Left lung (tissue), 10 donors: Measurements from ENCODE around the gene CRYGC. TPM values are rescaled to one million over a fixed set of nuclear protein-coding genes. Genes with fewer than 3 reads are reported as not detected.
"Not testable (repeated sequence)": the region's sequence is repeated elsewhere in the genome, so short reads cannot be mapped to it uniquely, and the experiment has no call there.

Source experiments
- ATAC-seq: fragments of 200-7000 bp; cut with Tn5 transposase; one replicate; pipeline ENCODE4 v1.9.1; 2020; ENCODE audit warnings: moderate library complexity
- DNase-seq, 4 donors: peaks; one replicate each; pipeline ENCODE4 v3.0.0-alpha.2; 2013 to 2020
- H3K27ac ChIP-seq, 2 donors: fragments of 200-600 bp; sonication (generic) in 1 of 2; one replicate each; pipeline versions ENCODE4 v1.5.0 to v1.8.0; 2020 to 2021
- H3K27me3 ChIP-seq, 2 donors: fragments of 200-600 bp; sonication (generic) in 1 of 2; one replicate each; pipeline versions ENCODE4 v1.5.0 to v1.8.0; 2020 to 2021
- H3K36me3 ChIP-seq, 2 donors: fragments of 200-600 bp; sonication (generic) in 1 of 2; one replicate each; pipeline versions ENCODE4 v1.5.0 to v1.8.0; 2020 to 2021
- H3K4me1 ChIP-seq, 2 donors: fragments of 200-600 bp; one replicate each; pipeline ENCODE4 v1.8.0; 2021
- H3K4me3 ChIP-seq, 2 donors: fragments of 200-600 bp; sonication (generic) in 1 of 2; one replicate each; pipeline versions ENCODE4 v1.5.0 to v1.8.0; 2020 to 2021; ENCODE audit warnings: mild to moderate bottlenecking in 1 of 2
- H3K9me3 ChIP-seq, 2 donors: fragments of 200-600 bp; sonication (generic) in 1 of 2; one replicate each; pipeline versions ENCODE4 v1.5.0 to v1.8.0; 2020 to 2021
- intact Hi-C, 2 donors: fragments of 100-400 bp; cut with DNase I; formaldehyde crosslinking; loops; one replicate each; pipeline versions ENCODE4 v1.11.2 to v1.14.2; 2022
- polyA plus RNA-seq, 6 donors: library from polyadenylated mRNA; unstranded; fragments of 120-200 nt; gene quantifications; one replicate each; pipeline ENCODE4 v1.2.1, GENCODE V29; 2013; ENCODE audit not compliant: insufficient read length in 6 of 6
- total RNA-seq, 2 donors: library from RNA; stranded (reverse); fragmentation: NEBNext Ultra II Directional; extraction: Animal tissue kit (Norgen Biotek cat#: 25700); gene quantifications; one replicate each; pipeline ENCODE4 v1.2.1, GENCODE V29; 2021
- TF ChIP-seq, protein P1 (sequence below), 2 donors: fragments of 200-600 bp; sonication (generic) in 1 of 2; IDR thresholded peaks; one replicate each; pipeline versions ENCODE4 v1.5.0 to v1.8.0; 2021; ENCODE audit warnings: antibody characterized with exemption in 2 of 2
- donor health status: DM: no; HTN: yes; CAD: no.
- donor health status: DM: no; HTN: no; CAD: no.

Gene CRYGC
- total and polyA plus RNA-seq, 8 donors, result not detected

DNA sequence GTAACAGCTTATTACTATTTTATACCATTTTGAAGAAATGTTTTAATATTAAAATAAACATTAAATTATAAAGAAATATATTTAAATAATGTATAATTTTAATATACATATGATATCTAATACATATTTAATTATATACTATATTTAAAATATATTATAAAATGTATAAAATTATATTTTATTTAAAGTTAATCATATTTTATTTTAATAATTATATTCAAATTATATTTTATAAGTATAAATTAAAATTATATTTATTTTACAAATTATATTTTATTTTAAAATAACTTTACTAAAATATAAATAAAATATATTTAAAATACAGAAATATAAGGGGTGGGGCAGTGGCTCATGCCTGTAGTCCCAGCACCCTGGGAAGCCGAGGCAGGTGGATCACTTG, 7.4 kb downstream of the CRYGC start:
- Histone ChIP-seq H3K36me3 (no peaks in the 10 kb centered on the region), H3K4me1 (peaks cover 0 to 11% of the 10 kb centered on the region in 2 donors), H3K27me3 (peaks cover 16 to 32% of the 10 kb centered on the region in 2 donors), H3K4me3 (no peak overlapping the region), H3K9me3 (no peaks in the 10 kb centered on the region), H3K27ac (no peak overlapping the region)
- DNase-seq (no peak), ATAC-seq (no peak)
- intact Hi-C loops, result no loop called here
- TF ChIP-seq, protein P1, sequence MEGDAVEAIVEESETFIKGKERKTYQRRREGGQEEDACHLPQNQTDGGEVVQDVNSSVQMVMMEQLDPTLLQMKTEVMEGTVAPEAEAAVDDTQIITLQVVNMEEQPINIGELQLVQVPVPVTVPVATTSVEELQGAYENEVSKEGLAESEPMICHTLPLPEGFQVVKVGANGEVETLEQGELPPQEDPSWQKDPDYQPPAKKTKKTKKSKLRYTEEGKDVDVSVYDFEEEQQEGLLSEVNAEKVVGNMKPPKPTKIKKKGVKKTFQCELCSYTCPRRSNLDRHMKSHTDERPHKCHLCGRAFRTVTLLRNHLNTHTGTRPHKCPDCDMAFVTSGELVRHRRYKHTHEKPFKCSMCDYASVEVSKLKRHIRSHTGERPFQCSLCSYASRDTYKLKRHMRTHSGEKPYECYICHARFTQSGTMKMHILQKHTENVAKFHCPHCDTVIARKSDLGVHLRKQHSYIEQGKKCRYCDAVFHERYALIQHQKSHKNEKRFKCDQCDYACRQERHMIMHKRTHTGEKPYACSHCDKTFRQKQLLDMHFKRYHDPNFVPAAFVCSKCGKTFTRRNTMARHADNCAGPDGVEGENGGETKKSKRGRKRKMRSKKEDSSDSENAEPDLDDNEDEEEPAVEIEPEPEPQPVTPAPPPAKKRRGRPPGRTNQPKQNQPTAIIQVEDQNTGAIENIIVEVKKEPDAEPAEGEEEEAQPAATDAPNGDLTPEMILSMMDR (IDR thresholded peaks at IDR 0.05), result no peak

DNA sequence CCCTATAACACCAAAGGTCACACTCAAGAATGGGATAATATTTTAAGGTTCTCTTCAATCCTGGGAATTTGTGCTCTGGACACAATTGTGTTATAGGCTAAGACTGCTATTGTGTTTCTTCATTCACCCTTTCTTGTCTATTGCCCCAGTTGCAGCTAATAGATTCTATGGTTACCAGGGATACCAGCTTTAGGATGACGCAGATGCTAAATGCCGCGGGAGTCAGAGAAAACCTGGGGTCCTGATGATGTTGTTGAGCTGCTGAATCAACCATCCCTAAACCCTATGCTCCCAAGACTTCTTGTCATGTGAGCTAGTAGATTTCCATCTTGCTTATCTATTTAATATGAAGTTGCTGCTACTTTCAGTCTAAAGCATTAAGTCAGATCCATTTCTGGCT, 10.7 kb downstream of the CRYGC start:
- intact Hi-C loops, result no loop called here
- DNase-seq (no peak), ATAC-seq (no peak)
- H3K27ac ChIP-seq, result no peak overlapping the region
- peaks cover 8 to 12% of the 10 kb centered on the region in 2 donors for H3K27me3 ChIP-seq
- H3K4me3 ChIP-seq, result no peak overlapping the region
- H3K9me3 ChIP-seq, result no peaks in the 10 kb centered on the region
- TF ChIP-seq, protein P1 (IDR thresholded peaks at IDR 0.05), result no peak
- peaks cover 0 to 2% of the 10 kb centered on the region in 2 donors for H3K4me1 ChIP-seq
- no peaks in the 10 kb centered on the region for H3K36me3 ChIP-seq

DNA sequence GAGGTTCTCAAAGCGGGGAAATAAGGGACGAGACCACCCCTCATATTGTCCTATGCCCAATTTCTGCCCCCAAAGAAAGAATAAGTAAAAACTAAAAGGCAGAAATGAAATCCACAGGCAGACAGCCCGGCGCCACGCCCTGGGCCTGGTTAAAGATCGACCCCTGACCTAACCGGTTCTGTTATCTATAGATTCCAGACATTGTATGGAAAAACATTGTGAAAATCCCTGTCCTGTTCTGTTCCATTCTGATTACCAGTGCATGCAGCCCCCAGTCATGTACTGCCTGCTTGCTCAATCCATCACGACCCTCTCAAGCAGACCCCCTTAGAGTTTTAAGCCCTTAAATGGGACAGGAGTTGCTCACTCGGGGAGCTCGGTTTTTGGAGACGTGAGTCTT, 12.2 kb downstream of the CRYGC start:
- H3K36me3 ChIP-seq, DNase-seq, H3K27ac ChIP-seq, intact Hi-C loops, H3K9me3 ChIP-seq, H3K4me1 ChIP-seq, ATAC-seq, H3K4me3 ChIP-seq: not testable (repeated sequence)
- H3K27me3 ChIP-seq, result peaks cover 8 to 10% of the 10 kb centered on the region in 2 donors

DNA sequence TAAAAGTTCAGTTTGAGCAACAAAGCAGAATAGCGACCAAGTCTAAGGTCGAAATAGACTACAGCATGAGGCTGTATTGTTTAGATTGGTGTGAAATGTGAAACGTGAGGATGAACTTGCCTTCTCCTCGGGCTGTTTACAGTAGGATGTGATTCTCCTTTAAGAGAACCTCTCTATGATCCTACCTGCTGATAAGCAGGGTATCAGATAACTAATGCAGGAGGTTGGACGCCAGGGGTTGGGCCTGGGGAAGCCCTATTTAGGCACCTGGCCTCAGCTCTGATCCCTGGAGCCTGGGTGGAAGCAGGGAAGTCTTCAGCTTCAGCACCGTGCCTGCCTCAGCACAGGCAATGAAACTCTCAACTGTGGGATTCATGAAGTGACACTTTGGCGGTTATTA, 16.7 kb downstream of the CRYGC start:
- Histone ChIP-seq H3K4me3 (no peak overlapping the region), H3K27me3 (peaks cover 13 to 15% of the 10 kb centered on the region in 2 donors), H3K9me3 (no peaks in the 10 kb centered on the region), H3K36me3 (no peaks in the 10 kb centered on the region), H3K4me1 (no peaks in the 10 kb centered on the region), H3K27ac (no peak overlapping the region)
- no peak for DNase-seq
- TF ChIP-seq, protein P1 (IDR thresholded peaks at IDR 0.05), result no peak
- ATAC-seq, result no peak
- intact Hi-C loops, result no loop called here

DNA sequence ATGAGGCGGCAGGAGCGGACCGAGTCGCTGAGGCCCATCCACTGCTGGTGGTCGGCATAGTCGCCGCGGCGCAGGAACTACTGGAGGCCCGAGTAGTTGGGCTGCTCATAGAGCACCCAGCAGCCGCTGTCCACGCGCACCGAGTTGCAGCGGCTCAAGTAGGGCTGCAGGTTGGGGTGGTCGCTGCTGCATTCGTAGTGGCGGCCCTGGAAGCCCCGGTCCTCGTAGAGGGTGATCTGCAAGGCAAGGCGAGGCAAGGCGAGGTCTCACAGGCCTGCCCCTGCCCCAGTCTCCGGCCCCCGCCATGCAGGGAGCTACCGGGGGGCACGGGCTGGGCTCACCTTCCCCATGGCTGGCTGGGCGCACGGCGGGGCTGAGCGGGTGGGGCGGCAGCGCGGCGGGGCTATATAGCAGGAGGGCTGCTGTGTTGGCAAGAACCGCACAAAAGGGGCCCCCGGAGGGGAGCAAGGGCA, 17.3 kb downstream of the CRYGC start:
- H3K36me3 ChIP-seq, intact Hi-C loops, H3K27ac ChIP-seq, H3K9me3 ChIP-seq, DNase-seq, H3K4me3 ChIP-seq, H3K4me1 ChIP-seq, ATAC-seq: not testable (repeated sequence)
- H3K27me3 ChIP-seq, result peaks cover 13 to 15% of the 10 kb centered on the region in 2 donors

DNA sequence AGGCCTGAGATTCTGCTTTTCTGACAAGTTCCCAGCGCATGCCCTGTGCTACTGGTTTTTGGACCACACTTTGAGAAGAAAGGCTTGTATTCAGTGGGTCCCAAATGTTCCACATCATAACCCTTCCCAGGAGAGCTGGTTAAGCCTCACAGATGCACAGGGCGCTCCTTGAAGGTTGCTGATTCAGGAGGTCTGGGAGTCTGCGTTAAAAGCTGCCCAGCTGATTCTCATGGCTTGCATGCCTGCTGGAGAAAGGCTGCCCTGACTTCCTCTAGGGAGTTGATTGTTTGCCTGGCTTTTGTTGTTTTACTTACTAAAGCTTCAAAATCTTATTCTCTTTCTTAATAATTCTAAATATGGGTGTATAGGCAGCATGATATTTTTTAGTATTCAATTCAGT, 26.0 kb downstream of the CRYGC start:
- no peak overlapping the region for H3K4me3 ChIP-seq

More for the DNA sequence above, 26.0 kb downstream of the CRYGC start:
- H3K27ac ChIP-seq, result no peak overlapping the region
- H3K27me3 ChIP-seq, result no peaks in the 10 kb centered on the region
- H3K9me3 ChIP-seq, result no peaks in the 10 kb centered on the region
- H3K36me3 ChIP-seq, result no peaks in the 10 kb centered on the region
- no peaks in the 10 kb centered on the region for H3K4me1 ChIP-seq
- DNase-seq (no peak), ATAC-seq (no peak)
- intact Hi-C loops, result no loop called here
- TF ChIP-seq, protein P1 (IDR thresholded peaks at IDR 0.05), result no peak
